ENCODE results near the gene CST5.
"Not testable (repeated sequence)": the region's sequence is repeated elsewhere in the genome, so short reads cannot be mapped to it uniquely, and the experiment has no call there.

The CST5 gene, protein sequence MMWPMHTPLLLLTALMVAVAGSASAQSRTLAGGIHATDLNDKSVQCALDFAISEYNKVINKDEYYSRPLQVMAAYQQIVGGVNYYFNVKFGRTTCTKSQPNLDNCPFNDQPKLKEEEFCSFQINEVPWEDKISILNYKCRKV

DNA sequence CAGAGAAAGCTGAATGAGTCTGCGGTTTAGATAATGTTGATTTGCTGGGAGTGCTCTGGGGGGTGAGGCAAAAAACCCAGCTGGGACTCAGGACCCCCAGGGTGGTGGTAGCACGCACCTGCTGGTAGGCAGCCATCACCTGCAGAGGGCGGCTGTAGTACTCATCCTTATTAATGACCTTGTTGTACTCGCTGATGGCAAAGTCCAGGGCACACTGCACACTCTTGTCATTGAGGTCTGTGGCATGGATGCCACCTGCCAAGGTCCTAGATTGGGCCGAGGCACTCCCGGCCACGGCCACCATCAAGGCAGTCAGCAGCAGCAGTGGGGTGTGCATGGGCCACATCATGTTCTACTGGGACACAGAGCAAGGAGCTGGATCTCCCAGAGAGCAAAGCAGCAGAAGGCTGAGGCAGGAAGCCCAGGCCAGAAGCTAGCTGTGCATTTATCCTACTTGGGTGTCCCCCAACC, at the start of gene CST5:
TSS of gene CST5 (minus strand) at position 421 of the 471 bp plus-strand sequence. CDS start at position 349, 72 bp downstream.
- in situ Hi-C loops (cut with HindIII; ENCODE audit: low sequenced_read_pairs), result no loop called here

DNA sequence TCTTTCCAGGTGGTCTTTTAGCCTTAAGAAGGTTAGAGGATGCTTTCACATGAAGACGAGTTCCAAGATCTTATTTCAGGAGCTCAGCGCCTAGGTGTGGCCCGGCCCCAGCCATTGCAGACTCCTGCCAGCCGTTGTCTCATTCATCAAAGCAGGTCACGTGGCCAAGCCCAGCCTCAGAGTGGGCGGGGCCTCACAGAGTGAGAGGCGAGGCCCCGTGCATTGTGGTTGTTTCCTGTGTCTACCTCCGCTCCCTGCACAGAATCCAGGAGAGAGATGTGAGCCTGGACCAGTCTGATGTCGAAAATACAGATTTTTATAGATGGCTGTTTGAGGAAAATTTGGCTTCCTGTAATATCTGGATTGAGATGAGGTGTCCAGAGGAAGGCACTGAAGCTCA, 49.2 kb upstream of the CST5 start:
- in situ Hi-C loops (cut with HindIII; ENCODE audit: low sequenced_read_pairs), result no loop called here

DNA sequence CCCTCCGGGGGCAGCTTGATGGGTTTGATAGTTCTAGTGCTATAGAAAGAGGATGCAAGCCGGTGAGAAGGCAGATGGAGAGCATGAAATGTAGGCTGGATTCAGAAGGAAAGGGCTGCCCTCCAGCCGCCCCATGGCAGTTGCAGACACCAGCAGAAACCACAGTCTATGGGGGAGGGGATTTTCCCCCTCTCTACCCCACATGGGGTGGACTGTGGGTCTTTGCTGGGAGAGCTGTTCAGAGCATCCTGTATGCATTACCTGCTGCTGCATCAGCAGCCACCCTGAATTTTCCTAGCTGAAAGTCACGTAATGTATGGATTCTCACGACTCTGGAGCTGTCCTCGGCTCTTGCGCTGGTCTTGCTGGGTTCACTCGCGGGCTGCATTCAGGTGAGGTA, 48.8 kb upstream of the CST5 start:
- in situ Hi-C loops (cut with HindIII; ENCODE audit: low sequenced_read_pairs), result no loop called here

GRCh38 chr20:23926944-23927872, 47.7 kb upstream of the CST5 start:
- in situ Hi-C loops (cut with HindIII; ENCODE audit: low sequenced_read_pairs), result no loop called here

GRCh38 chr20:23926526-23926880, 47.0 kb upstream of the CST5 start:
- in situ Hi-C loops (cut with HindIII; ENCODE audit: low sequenced_read_pairs), result no loop called here

DNA sequence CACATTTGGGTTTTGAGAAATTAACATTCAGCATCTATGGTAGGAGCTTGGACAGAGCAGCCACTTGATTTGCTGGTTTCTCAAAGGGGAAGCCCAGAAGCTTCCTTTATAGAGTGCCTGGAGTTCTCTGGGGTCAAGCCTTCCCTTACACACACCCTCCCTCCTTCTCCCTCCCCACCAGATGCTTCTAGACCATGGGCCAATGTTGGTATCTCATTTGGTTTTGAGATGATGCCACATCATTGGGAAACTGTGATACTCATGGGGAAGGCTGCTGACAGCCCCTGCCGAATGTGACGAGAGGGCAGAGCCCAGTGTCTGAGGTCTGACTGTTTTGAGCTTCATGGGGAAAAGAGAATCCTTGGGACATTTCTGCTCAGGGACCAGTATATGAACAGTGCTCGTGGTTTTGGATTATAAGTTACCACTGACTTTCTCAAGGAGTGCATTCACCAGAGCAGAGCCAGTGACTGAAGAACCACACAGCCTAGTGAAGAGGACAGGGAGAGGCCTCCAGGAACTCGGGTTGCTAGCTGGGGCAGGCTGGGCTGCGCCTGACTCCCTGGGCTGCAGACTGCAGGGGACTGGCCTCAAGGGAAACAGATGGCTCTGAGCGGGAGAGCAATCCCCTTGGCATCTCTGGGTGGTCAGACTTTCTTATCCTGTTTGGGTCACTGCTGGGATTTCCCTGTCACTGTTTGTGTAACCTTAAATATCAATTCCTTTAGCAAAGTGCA, 46.4 kb upstream of the CST5 start:
- in situ Hi-C loops (cut with HindIII; ENCODE audit: low sequenced_read_pairs), result no loop called here

GRCh38 chr20:23924751-23925150, 45.2 kb upstream of the CST5 start:
- in situ Hi-C loops (cut with HindIII; ENCODE audit: low sequenced_read_pairs), result no loop called here

GRCh38 chr20:23923891-23924435, 44.4 kb upstream of the CST5 start:
- in situ Hi-C loops (cut with HindIII; ENCODE audit: low sequenced_read_pairs), result no loop called here

DNA sequence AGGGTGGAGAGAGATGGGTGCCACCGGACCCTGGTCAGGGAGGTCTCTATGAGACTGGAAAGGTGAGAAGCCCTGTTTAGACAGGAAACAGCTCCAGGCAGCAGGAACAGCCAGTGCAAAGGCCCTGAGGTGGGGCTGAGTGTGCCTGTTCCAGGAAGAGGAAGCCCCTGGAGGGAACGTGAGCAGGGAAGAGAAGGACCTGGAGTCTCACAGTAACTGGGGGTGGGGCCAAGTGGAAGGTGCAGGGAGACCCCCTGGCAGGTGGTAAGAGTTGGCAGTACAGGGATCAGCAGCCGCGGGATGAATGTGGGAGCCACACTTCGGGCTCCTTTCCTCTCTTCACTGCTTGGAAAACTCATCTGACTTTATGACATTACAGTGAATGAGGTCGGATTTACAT, 43.8 kb upstream of the CST5 start:
- in situ Hi-C loops (cut with HindIII; ENCODE audit: low sequenced_read_pairs), result no loop called here

DNA sequence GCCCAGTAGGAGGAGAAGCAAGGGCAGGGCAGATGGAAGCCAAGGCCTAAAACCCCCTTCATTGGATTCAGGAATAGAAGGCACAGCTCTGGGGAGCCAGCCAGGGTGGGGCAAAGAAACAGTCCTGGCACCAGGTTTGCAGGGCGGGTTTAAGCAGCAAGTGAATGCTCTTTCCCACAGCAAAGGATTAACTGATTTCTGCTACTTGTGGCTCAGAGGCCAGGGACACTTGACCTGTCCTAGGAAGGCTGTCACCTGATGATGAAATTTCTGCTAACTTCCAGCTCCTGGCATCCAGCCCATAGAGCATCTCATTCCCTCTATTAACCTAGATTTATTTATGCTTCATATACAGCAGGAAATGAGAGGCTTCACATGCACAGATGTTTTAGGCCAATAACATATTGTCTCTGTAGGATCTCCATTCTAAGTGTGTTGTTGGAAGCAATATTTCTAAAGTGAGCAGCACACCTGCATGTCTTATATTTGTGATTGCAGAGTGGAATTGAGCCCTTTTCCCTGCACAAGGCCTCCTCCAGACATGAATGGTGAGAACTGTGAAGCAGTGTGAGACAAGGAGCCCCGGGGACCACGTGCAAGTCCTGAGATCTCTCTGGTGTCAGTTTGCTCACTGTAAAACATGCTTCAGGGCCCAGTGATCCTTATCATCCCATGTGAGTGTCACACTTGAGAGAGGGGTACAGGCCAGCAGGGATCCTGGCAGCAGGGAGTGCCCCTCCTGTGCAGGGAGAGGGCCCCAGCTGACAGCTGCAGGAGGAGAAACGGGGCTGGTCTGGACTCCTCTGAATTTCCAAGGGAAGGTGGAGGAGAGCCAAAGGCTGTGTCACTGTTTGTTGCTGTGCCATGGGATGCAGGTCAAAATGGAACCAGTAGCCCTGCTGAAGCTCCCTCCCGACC, 41.1 kb upstream of the CST5 start:
- in situ Hi-C loops (cut with HindIII; ENCODE audit: low sequenced_read_pairs), result no loop called here

DNA sequence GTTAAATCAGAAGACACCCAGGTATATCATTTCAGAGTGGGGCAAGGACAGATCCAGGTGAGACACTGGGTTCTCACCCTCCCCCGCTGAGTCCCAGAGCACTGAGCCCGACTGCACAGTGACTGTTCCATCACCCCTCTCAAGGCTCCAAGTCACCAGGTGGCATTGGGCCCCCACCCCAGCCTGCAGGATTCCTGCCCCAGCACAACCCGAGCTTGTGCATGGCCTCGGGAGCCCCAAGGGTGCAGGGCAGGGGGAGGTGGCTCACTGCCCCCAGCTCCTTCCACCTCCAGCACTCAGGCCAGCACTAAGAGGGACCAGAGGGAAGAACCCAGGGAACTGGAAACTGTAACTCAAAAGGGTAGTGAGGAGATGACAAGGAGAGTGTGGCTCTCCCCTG, 39.3 kb upstream of the CST5 start:
- in situ Hi-C loops (cut with HindIII; ENCODE audit: low sequenced_read_pairs), result no loop called here

DNA sequence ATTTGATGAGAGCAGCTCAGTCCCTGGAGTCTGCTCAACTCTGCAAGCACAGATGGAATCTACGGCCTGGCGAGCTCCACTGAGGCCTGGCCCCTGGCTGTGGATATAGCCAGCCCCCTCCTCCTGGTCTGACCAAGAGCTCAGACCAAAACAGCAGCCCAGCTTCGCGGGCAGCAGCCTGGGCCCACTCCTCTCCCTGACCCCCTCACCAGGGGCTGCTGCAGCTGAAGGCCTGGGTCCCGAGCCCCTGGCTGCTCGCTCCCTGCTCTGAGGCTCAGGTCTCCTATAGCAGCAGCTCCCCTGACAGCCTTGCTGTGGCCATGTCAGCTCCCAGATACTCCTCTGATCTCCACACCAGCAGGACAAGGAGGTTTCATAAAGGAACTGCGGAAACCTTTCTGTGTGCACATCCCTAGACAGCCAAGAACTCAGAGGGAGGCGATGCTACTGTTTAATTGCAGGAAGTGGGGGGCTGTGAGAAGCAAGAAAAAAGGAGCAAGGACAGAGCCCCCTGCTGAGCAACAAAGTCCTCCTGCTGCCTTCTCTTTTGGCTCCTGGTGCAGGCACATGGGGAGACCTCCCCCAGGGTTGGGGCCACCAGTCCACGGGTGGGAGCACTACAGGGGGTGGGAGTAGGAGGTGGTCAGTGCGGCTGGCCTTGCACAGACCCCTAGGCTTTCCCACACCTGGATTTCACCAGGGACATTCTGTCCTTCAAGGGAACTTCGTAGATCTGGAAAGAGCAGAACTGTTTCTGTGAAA, 38.7 kb upstream of the CST5 start:
- in situ Hi-C loops (cut with HindIII; ENCODE audit: low sequenced_read_pairs), result no loop called here

- in situ Hi-C loops (cut with HindIII; ENCODE audit: low sequenced_read_pairs), result no loop called here
Measured at GRCh38 chr20:23917024-23917725, 37.6 kb upstream of the CST5 start.

DNA sequence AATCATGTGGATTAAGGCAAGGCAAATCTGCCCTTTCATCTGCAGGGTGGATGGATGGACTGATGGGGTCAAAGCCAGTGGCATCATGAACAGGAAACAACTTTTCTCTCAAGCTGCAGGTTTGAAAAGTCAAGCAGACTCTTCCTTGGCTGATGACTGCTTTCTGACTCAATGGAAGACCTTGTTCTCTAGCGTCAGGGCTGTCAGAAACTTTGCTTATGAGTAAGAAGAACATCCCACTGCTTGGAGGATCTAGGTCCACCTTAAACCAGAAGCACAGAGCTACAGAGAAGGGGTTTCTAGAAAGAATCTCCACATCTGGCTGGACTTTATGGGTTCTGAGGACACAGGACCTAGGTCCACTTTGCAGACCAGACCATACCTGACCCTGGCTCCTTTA, 36.3 kb upstream of the CST5 start:
- in situ Hi-C loops (cut with HindIII; ENCODE audit: low sequenced_read_pairs), result no loop called here

GRCh38 chr20:23914469-23914868, 34.9 kb upstream of the CST5 start:
- in situ Hi-C loops (cut with HindIII; ENCODE audit: low sequenced_read_pairs), result loop anchor here (5.0 kb wide), 1 partner anchor 58 kb away; no protein-coding TSS in a partner anchor

DNA sequence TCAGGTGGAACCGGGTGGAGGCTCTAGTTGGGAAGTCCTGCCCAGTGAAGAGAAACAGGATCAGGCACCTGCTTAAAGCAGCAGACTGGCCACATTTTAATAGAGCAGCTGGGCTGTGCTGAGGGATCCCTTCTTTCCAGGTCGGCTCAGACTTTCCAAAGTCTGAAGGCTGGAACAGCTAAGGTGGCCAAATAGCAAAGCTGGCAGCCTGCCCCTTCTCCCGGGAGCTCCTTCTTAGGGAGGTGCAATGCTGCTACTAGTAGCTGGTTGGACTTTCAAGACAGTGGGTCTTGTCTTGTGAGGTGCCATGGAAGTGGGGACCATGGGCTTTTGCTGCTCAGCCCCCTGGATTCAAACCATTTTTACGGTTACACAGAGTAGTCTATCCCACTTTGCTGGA, 30.7 kb upstream of the CST5 start:
- in situ Hi-C loops (cut with HindIII; ENCODE audit: low sequenced_read_pairs), result loop anchor here (5.0 kb wide), 1 partner anchor 62 kb away; no protein-coding TSS in a partner anchor

GRCh38 chr20:23909390-23909789, 29.8 kb upstream of the CST5 start:
- in situ Hi-C loops (cut with HindIII; ENCODE audit: low sequenced_read_pairs), result no loop called here

DNA sequence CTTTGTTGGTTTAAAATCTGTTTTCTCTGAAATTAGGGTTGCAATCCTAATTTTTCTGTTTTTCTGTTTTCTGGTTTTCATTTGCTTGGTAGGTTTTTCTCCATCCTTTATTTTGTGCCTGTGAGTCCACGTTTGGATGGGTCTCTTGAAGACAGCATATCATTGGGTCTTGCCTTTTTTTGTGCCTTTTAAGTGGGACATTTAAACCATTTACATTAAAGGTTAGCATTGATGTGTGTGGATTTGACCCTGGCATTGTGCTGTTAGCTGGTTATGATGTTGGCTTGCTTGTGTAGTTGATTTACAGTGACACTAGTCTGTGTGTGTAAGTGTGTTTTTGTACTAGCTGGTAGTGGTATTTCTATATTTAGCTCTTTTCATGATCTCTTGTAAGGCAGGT, 28.0 kb upstream of the CST5 start:
- in situ Hi-C loops (cut with HindIII; ENCODE audit: low sequenced_read_pairs), result no loop called here

- in situ Hi-C loops (cut with HindIII; ENCODE audit: low sequenced_read_pairs), result not testable (repeated sequence)
Measured at GRCh38 chr20:23902396-23902795, 22.8 kb upstream of the CST5 start.
